SU-DHL-6 (cell line): ENCODE measurements around the gene ZSCAN2.
"Not testable (repeated sequence)": the region's sequence is repeated elsewhere in the genome, so short reads cannot be mapped to it uniquely, and the experiment has no call there.

ENCODE experiments used
- EZH2phosphoT487 ChIP-seq: fragments of 200-600 bp; sonication (generic), shearing (Covaris generic); conservative IDR thresholded peaks from 2 replicates; pipeline ENCODE4 v1.6.1; 2018; ENCODE audit warnings: mild to moderate bottlenecking, antibody characterized with exemption, low read length, moderate library complexity, mixed read lengths
- TF ChIP-seq, protein P1 (sequence below): fragments of 200-600 bp; sonication (generic); IDR thresholded peaks from one replicate; pipeline ENCODE4 v1.5.1; 2017; ENCODE audit warnings: antibody characterized with exemption, mild to moderate bottlenecking, low read length, moderate library complexity; ENCODE audit not compliant: insufficient read depth, poor library complexity, severe bottlenecking

DNA sequence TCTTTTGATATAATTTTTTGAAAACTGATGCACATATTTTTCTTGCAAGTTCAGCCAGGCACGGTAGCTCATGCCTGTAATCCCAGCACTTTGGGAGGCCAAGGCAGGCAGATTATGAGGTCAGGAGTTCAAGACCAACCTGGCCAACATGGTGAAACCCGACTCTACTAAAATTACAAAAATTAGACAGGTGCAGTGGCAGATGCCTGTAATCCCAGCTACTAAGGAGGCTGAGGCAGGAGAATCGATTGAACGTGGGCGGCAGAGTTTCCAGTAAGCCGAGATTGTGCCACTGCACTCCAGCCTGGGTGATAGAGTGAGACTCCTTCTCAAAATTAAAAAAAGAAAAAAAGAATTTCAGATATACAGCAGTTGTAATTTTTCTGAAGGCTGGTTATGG lies 32.8 kb upstream of the ZSCAN2 start:
- TF ChIP-seq, protein P1, sequence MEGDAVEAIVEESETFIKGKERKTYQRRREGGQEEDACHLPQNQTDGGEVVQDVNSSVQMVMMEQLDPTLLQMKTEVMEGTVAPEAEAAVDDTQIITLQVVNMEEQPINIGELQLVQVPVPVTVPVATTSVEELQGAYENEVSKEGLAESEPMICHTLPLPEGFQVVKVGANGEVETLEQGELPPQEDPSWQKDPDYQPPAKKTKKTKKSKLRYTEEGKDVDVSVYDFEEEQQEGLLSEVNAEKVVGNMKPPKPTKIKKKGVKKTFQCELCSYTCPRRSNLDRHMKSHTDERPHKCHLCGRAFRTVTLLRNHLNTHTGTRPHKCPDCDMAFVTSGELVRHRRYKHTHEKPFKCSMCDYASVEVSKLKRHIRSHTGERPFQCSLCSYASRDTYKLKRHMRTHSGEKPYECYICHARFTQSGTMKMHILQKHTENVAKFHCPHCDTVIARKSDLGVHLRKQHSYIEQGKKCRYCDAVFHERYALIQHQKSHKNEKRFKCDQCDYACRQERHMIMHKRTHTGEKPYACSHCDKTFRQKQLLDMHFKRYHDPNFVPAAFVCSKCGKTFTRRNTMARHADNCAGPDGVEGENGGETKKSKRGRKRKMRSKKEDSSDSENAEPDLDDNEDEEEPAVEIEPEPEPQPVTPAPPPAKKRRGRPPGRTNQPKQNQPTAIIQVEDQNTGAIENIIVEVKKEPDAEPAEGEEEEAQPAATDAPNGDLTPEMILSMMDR, result not testable (repeated sequence)
- not testable (repeated sequence) for TF ChIP-seq EZH2phosphoT487
